Measurements from ENCODE around the gene MIPEP.

MIPEP gene

DNA sequence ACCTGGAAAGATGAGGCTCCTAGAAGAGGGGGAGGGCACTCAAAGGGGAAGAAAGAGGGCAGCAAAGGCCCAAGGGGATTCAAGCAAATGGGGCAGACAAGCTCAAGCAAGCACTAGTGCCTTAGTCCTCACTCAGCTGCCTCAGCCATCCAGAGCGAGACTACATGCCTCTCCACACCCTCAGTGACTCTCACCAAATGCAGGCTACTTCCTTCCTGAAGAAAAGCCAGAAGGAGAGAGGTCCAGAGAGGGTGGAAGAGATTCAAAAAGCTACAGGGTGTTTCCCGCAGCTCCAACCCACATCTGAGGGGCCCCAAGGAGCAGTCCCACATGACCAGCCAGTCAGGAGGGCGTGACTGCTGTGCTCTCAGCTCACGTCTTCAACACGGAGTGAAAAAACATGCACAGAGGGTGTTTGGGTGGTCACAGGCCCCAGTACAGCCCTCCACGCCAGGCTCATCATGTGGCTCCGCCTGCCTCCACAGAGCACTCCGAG lies 40.5 kb downstream of the MIPEP start:
- Histone ChIP-seq H3K36me3 (ENCODE audit: insufficient read depth, low read length) (no peaks in the 10 kb centered on the region), H3K4me3 (ENCODE audit: low read depth, low read length, poor library complexity, severe bottlenecking) (no peak overlapping the region), H3F3A (ENCODE audit: insufficient read depth, low read length) (no peaks in the 10 kb centered on the region), H3K9me3 (ENCODE audit: low read length) (no peaks in the 10 kb centered on the region), H4K20me1 (ENCODE audit: insufficient read depth, low read length) (no peaks in the 10 kb centered on the region), H2AFZ (ENCODE audit: low read length) (no peak overlapping the region), H3K27ac (ENCODE audit: low read depth, low read length, poor library complexity, severe bottlenecking) (no peak overlapping the region), H3K4me2 (ENCODE audit: low read length) (no peak overlapping the region), H3K27me3 (ENCODE audit: insufficient read depth, low read length) (no peaks in the 10 kb centered on the region), H3K9me2 (ENCODE audit: low read depth, low read length) (no peaks in the 10 kb centered on the region), H3K4me1 (ENCODE audit: insufficient read depth, low read length, severe bottlenecking) (peaks cover 18% of the 10 kb centered on the region), H3K79me2 (ENCODE audit: insufficient read depth, low read length) (no peaks in the 10 kb centered on the region), H3K9ac (ENCODE audit: low read length) (no peak overlapping the region)
- TF ChIP-seq, protein P1, sequence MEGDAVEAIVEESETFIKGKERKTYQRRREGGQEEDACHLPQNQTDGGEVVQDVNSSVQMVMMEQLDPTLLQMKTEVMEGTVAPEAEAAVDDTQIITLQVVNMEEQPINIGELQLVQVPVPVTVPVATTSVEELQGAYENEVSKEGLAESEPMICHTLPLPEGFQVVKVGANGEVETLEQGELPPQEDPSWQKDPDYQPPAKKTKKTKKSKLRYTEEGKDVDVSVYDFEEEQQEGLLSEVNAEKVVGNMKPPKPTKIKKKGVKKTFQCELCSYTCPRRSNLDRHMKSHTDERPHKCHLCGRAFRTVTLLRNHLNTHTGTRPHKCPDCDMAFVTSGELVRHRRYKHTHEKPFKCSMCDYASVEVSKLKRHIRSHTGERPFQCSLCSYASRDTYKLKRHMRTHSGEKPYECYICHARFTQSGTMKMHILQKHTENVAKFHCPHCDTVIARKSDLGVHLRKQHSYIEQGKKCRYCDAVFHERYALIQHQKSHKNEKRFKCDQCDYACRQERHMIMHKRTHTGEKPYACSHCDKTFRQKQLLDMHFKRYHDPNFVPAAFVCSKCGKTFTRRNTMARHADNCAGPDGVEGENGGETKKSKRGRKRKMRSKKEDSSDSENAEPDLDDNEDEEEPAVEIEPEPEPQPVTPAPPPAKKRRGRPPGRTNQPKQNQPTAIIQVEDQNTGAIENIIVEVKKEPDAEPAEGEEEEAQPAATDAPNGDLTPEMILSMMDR (IDR thresholded peaks at IDR 0.05; ENCODE audit: low read length) = no peak
- no peak for TF ChIP-seq EZH2 (IDR thresholded peaks at IDR 0.05; ENCODE audit: borderline replicate concordance, low read length)

DNA sequence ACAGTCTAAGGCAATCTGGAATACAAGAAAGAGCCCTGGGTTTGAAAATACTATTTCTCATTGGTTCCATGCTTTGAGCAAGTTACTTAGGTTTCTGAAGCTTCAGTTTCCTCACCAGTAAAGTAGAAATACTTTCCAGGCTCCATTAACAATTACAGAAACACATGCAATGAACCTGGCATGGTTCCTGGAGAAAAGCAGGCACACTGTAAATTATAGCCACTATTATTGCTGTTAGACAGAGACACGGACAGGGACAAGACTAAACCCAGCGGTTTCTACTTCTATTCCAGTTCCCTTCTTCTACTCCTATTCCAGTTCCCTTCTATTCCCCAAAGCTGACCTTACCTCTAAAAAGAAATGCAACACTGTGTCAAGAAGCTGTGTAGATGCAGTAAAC lies 41.2 kb downstream of the MIPEP start:
- H3K27ac ChIP-seq (ENCODE audit: low read depth, low read length, poor library complexity, severe bottlenecking) = no peak overlapping the region
- H3K79me2 ChIP-seq (ENCODE audit: insufficient read depth, low read length) = no peaks in the 10 kb centered on the region
- no peak overlapping the region for H2AFZ ChIP-seq (ENCODE audit: low read length)
- no peak overlapping the region for H3K4me3 ChIP-seq (ENCODE audit: low read depth, low read length, poor library complexity, severe bottlenecking)
- no peak overlapping the region for H3K9ac ChIP-seq (ENCODE audit: low read length)
- H4K20me1 ChIP-seq (ENCODE audit: insufficient read depth, low read length) = no peaks in the 10 kb centered on the region
- H3K27me3 ChIP-seq (ENCODE audit: insufficient read depth, low read length) = no peaks in the 10 kb centered on the region
- H3K4me1 ChIP-seq (ENCODE audit: insufficient read depth, low read length, severe bottlenecking) = peaks cover 18% of the 10 kb centered on the region
- no peak overlapping the region for H3K4me2 ChIP-seq (ENCODE audit: low read length)
- H3K9me3 ChIP-seq (ENCODE audit: low read length) = no peaks in the 10 kb centered on the region
- no peak for TF ChIP-seq EZH2 (IDR thresholded peaks at IDR 0.05; ENCODE audit: borderline replicate concordance, low read length)
- TF ChIP-seq, protein P1 (IDR thresholded peaks at IDR 0.05; ENCODE audit: low read length) = no peak
- no peaks in the 10 kb centered on the region for H3K36me3 ChIP-seq (ENCODE audit: insufficient read depth, low read length)
- H3K9me2 ChIP-seq (ENCODE audit: low read depth, low read length) = no peaks in the 10 kb centered on the region
- H3F3A ChIP-seq (ENCODE audit: insufficient read depth, low read length) = no peaks in the 10 kb centered on the region

DNA sequence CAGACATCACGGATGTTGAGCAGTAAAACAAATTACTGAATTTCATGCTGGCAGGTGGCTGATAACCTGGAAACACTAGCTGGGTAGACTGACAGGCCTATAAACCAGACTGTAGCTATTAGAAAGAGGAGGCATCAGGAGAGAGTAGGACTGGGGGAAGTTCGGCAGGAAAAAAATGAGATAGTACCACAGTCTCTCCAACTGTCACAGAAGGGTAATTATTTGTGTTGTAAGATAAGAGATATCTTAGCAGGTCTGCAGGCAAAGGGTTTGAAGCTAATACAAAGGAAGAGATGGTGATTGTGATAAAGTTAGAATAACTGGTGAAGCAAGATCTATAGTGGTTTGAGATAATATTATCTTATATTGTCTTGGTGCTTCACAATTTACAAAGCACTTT lies 41.7 kb downstream of the MIPEP start:
- H3K4me3 ChIP-seq (ENCODE audit: low read depth, low read length, poor library complexity, severe bottlenecking) = no peak overlapping the region
- peaks cover 18% of the 10 kb centered on the region for H3K4me1 ChIP-seq (ENCODE audit: insufficient read depth, low read length, severe bottlenecking)
- H4K20me1 ChIP-seq (ENCODE audit: insufficient read depth, low read length) = no peaks in the 10 kb centered on the region
- no peak overlapping the region for H3K9ac ChIP-seq (ENCODE audit: low read length)
- H3K9me2 ChIP-seq (ENCODE audit: low read depth, low read length) = no peaks in the 10 kb centered on the region
- no peak overlapping the region for H3K27ac ChIP-seq (ENCODE audit: low read depth, low read length, poor library complexity, severe bottlenecking)
- TF ChIP-seq, protein P1 (IDR thresholded peaks at IDR 0.05; ENCODE audit: low read length) = no peak
- no peak for TF ChIP-seq EZH2 (IDR thresholded peaks at IDR 0.05; ENCODE audit: borderline replicate concordance, low read length)
- no peaks in the 10 kb centered on the region for H3K36me3 ChIP-seq (ENCODE audit: insufficient read depth, low read length)
- no peak overlapping the region for H2AFZ ChIP-seq (ENCODE audit: low read length)
- H3K9me3 ChIP-seq (ENCODE audit: low read length) = no peaks in the 10 kb centered on the region
- H3K27me3 ChIP-seq (ENCODE audit: insufficient read depth, low read length) = no peaks in the 10 kb centered on the region
- H3K79me2 ChIP-seq (ENCODE audit: insufficient read depth, low read length) = no peaks in the 10 kb centered on the region
- H3K4me2 ChIP-seq (ENCODE audit: low read length) = no peak overlapping the region
- no peaks in the 10 kb centered on the region for H3F3A ChIP-seq (ENCODE audit: insufficient read depth, low read length)

Data from OCI-LY1 (cell line).